ENCODE results near the gene ALDH8A1. TPM values are rescaled to one million over a fixed set of nuclear protein-coding genes. Genes with fewer than 3 reads are reported as not detected.

Gene ALDH8A1
- total and polyA plus RNA-seq, 2 experiments from 2014 or later: 2.0 to 2.1 TPM

DNA sequence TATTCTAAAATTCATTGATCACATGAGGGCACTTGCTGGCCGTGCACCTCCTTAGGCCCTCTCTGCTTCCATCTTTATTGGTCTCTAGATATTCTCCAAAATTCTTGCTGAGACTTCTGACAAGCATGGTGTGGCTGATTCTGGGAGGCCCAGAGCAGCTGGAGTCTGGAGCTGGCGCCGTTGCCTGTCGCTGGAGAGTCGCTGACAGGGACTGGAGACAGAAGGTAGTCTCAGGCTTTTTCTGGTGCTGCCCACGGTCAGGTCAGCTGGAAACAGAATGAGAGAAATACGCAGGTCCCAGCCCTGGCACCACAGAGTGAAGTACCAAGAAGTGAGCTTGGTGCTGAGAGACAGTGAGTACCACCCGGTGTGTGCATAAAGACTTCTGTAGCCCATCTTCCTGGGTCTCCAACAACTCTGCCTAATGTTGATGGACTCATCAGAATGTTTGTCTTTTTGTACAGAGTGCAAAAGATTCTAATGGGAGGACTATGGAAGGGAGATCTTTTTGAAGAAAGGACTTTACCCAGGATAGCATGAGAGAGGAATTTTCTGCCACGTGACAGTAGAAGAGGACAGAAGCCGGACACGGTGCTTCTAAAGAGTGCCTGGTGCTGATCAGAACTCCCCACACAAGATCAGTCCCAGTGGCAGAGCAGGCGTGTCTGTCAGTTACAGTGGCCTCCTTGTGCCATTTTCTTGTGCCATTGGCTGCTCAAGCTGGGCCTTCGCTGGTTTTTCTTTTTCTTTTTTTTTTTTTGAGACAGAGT is 1.8 kb upstream of the ALDH8A1 start:
- DNase-seq (ENCODE audit: low read depth in 1 of 2, low spot score in 1 of 2): no peak
- TF ChIP-seq, protein P1, sequence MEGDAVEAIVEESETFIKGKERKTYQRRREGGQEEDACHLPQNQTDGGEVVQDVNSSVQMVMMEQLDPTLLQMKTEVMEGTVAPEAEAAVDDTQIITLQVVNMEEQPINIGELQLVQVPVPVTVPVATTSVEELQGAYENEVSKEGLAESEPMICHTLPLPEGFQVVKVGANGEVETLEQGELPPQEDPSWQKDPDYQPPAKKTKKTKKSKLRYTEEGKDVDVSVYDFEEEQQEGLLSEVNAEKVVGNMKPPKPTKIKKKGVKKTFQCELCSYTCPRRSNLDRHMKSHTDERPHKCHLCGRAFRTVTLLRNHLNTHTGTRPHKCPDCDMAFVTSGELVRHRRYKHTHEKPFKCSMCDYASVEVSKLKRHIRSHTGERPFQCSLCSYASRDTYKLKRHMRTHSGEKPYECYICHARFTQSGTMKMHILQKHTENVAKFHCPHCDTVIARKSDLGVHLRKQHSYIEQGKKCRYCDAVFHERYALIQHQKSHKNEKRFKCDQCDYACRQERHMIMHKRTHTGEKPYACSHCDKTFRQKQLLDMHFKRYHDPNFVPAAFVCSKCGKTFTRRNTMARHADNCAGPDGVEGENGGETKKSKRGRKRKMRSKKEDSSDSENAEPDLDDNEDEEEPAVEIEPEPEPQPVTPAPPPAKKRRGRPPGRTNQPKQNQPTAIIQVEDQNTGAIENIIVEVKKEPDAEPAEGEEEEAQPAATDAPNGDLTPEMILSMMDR (IDR thresholded peaks at IDR 0.05; ENCODE audit: low read depth, low read length): no peak
- H3K27ac ChIP-seq: no peak overlapping the region
- H3K27me3 ChIP-seq: no peaks in the 10 kb centered on the region
- no peak overlapping the region for H3K4me3 ChIP-seq
- no peaks in the 10 kb centered on the region for H3K9me3 ChIP-seq (ENCODE audit: low read depth)
- no peaks in the 10 kb centered on the region for H3K4me1 ChIP-seq (ENCODE audit: low read depth)
- no peaks in the 10 kb centered on the region for H3K36me3 ChIP-seq

DNA sequence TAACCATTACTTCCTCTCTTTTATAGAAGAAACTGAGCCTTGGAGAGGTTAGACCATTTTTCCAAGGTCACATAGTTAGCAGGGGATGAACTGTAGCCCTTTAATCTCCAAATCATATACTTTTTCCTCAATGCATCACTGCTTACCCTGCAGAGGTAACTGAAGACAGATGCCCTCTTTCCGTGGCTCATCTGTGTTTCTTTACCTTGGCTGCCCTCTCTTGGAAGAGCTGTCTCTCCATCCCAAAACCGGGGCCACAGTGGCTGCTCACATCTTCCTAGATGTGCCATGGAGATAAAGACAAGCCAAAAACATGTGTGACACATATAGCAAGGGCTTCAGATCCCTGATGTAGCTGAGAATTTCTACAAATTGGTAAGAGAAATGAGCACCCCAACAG is 581 bp upstream of the ALDH8A1 start:
- H3K27me3 ChIP-seq: no peaks in the 10 kb centered on the region
- no peaks in the 10 kb centered on the region for H3K36me3 ChIP-seq
- H3K27ac ChIP-seq: no peak overlapping the region
- H3K9me3 ChIP-seq (ENCODE audit: low read depth): no peaks in the 10 kb centered on the region
- TF ChIP-seq, protein P1 (IDR thresholded peaks at IDR 0.05; ENCODE audit: low read depth, low read length): no peak
- DNase-seq (ENCODE audit: low read depth in 1 of 2, low spot score in 1 of 2): no peak
- H3K4me3 ChIP-seq: no peak overlapping the region
- H3K4me1 ChIP-seq (ENCODE audit: low read depth): no peaks in the 10 kb centered on the region

DNA sequence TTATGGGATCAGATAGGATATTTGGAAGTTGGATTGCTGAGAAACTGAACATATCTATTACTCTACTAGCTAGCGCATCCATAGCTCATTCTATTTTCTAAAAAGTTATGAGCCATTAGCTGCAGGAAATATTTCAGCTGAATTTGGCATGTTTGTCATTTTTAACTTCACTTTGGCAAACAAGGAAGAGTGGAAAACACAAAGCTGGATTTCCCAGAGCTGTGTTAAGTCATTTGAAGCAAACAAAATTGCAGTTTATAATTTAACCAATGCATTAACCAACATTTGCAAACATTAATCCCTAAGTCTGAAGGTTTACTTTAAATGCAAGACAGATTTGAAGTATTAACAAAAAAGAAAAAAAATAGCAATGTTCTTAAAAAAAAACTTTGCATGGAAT is 1.2 kb downstream of the ALDH8A1 start:
- Histone ChIP-seq H3K4me3 (no peak overlapping the region), H3K36me3 (no peaks in the 10 kb centered on the region), H3K4me1 (ENCODE audit: low read depth) (no peaks in the 10 kb centered on the region), H3K27me3 (no peaks in the 10 kb centered on the region), H3K9me3 (ENCODE audit: low read depth) (no peaks in the 10 kb centered on the region), H3K27ac (no peak overlapping the region)
- TF ChIP-seq, protein P1 (IDR thresholded peaks at IDR 0.05; ENCODE audit: low read depth, low read length): no peak
- DNase-seq (ENCODE audit: low read depth in 1 of 2, low spot score in 1 of 2): no peak

DNA sequence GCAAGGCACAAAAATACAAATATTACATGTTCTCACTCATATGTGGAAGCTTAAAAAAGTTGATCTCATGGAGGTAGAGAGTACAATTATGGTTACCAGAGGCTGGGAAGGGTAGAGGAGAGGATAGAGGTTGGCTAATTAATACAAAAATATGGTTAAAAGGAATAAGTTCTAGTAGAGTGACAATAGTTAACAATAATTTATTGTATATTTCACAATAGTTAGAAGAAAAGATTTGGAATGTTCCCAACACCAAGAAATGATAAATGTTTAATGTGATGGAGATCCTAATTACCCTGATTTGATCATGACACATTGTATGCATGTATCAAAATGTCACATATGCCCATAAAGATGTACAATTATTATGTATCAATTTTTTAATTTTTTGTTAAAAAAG is 1.8 kb downstream of the ALDH8A1 start:
- Histone ChIP-seq H3K4me3 (no peak overlapping the region), H3K27me3 (no peaks in the 10 kb centered on the region), H3K9me3 (ENCODE audit: low read depth) (no peaks in the 10 kb centered on the region), H3K4me1 (ENCODE audit: low read depth) (no peaks in the 10 kb centered on the region), H3K36me3 (no peaks in the 10 kb centered on the region), H3K27ac (no peak overlapping the region)
- no peak for DNase-seq (ENCODE audit: low read depth in 1 of 2, low spot score in 1 of 2)
- TF ChIP-seq, protein P1 (IDR thresholded peaks at IDR 0.05; ENCODE audit: low read depth, low read length): no peak

DNA sequence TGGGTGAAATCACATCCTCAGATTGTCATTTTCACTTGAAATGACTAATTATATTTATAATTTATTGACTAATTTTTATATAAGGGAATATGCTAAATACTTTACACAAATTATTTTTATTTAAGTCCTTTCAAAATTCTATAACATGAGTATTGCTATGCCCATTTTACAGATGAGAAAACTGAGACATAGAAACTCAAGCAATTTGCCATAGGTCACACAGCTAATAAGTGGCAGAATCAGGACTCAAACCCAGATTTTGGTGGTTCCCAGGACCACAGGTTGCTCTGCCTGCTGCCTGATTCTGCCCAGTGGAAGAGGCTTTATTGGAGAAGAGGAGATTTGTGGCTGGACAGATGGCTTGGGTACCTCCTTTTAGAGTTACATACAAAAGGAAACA is 4.9 kb downstream of the ALDH8A1 start:
- Histone ChIP-seq H3K27me3 (no peaks in the 10 kb centered on the region), H3K36me3 (no peaks in the 10 kb centered on the region), H3K9me3 (ENCODE audit: low read depth) (no peaks in the 10 kb centered on the region), H3K27ac (no peak overlapping the region), H3K4me3 (no peak overlapping the region), H3K4me1 (ENCODE audit: low read depth) (no peaks in the 10 kb centered on the region)
- TF ChIP-seq, protein P1 (IDR thresholded peaks at IDR 0.05; ENCODE audit: low read depth, low read length): no peak
- DNase-seq (ENCODE audit: low read depth in 1 of 2, low spot score in 1 of 2): no peak

Measured in cardiac muscle cell (in vitro differentiated cells and primary cell).